Measurements from ENCODE around the gene DDX1.

Gene DDX1

DNA sequence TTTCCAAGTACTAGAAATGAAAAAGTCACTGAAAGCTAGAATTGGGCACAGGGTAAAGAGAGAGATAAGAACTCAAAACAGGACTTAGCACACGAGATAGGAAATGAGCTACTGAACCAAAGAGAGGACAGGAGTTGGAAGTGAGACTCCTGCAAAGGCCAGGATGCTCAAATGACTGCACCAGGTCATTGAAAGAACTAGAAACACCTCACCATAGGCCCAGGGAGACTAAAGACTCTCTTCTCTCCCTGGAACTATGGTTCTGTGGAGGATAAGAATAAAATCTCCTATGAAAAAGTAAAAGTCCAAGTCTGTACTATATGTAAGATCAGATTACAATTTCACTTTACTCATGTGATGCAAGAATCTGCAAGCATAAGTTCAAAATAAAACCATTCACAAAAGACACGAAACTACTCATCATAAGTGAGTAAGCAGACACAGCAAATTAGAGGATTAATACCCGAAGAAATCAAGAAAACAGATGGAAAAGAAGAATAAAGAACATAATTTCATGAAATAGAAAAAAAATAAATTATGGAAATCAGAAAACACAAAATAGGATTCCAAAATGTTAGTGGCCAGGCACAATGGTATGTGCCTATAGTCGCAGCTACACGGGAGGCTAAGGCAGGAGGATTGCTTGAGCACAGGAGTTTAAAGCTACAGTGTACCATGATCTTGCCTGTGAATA is 37.0 kb upstream of the DDX1 start:
- H3K36me3 ChIP-seq (ENCODE audit: control insufficient read depth in 1 of 2, insufficient read depth in 2 of 2, low read length in 2 of 2), result peaks cover 8 to 14% of the 10 kb centered on the region in 2 donors
- H3K4me1 ChIP-seq (ENCODE audit: control insufficient read depth in 1 of 2, insufficient read depth in 2 of 2, low read length in 2 of 2), result peaks cover 2 to 14% of the 10 kb centered on the region in 2 donors
- no peaks in the 10 kb centered on the region for H3K9me3 ChIP-seq (ENCODE audit: control insufficient read depth in 1 of 2, low read length in 2 of 2)
- no peaks in the 10 kb centered on the region for H3K27me3 ChIP-seq (ENCODE audit: low read depth, low read length)
- H3K4me3 ChIP-seq (ENCODE audit: low read depth in 1 of 2, low read length in 2 of 2), result no peak overlapping the region
- no peak overlapping the region for H3K27ac ChIP-seq (ENCODE audit: low read length)

- Histone ChIP-seq H3K27me3 (ENCODE audit: low read depth, low read length) (no peaks in the 10 kb centered on the region), H3K4me3 (ENCODE audit: low read depth in 1 of 2, low read length in 2 of 2) (no peak overlapping the region), H3K27ac (ENCODE audit: low read length) (no peak overlapping the region), H3K4me1 (ENCODE audit: control insufficient read depth in 1 of 2, insufficient read depth in 2 of 2, low read length in 2 of 2) (peaks cover 6 to 17% of the 10 kb centered on the region in 2 donors), H3K36me3 (ENCODE audit: control insufficient read depth in 1 of 2, insufficient read depth in 2 of 2, low read length in 2 of 2) (peaks cover 8 to 14% of the 10 kb centered on the region in 2 donors), H3K9me3 (ENCODE audit: control insufficient read depth in 1 of 2, low read length in 2 of 2) (no peaks in the 10 kb centered on the region)
Measured at GRCh38 chr2:15555760-15556193, 35.9 kb upstream of the DDX1 start.

- peaks cover 6 to 17% of the 10 kb centered on the region in 2 donors for H3K4me1 ChIP-seq (ENCODE audit: control insufficient read depth in 1 of 2, insufficient read depth in 2 of 2, low read length in 2 of 2)
- H3K4me3 ChIP-seq (ENCODE audit: low read depth in 1 of 2, low read length in 2 of 2), result no peak overlapping the region
- no peaks in the 10 kb centered on the region for H3K27me3 ChIP-seq (ENCODE audit: low read depth, low read length)
- no peaks in the 10 kb centered on the region for H3K9me3 ChIP-seq (ENCODE audit: control insufficient read depth in 1 of 2, low read length in 2 of 2)
- H3K36me3 ChIP-seq (ENCODE audit: control insufficient read depth in 1 of 2, insufficient read depth in 2 of 2, low read length in 2 of 2), result peaks cover 7 to 14% of the 10 kb centered on the region in 2 donors
- H3K27ac ChIP-seq (ENCODE audit: low read length), result no peak overlapping the region
Measured at GRCh38 chr2:15556311-15556930, 35.2 kb upstream of the DDX1 start.

GRCh38 chr2:15557887-15558311 is 33.8 kb upstream of the DDX1 start:
- Histone ChIP-seq H3K4me1 (ENCODE audit: control insufficient read depth in 1 of 2, insufficient read depth in 2 of 2, low read length in 2 of 2) (peaks cover 6 to 23% of the 10 kb centered on the region in 2 donors), H3K27ac (ENCODE audit: low read length) (no peak overlapping the region), H3K36me3 (ENCODE audit: control insufficient read depth in 1 of 2, insufficient read depth in 2 of 2, low read length in 2 of 2) (peaks cover 3% of the 10 kb centered on the region in 2 donors), H3K9me3 (ENCODE audit: control insufficient read depth in 1 of 2, low read length in 2 of 2) (no peaks in the 10 kb centered on the region), H3K27me3 (ENCODE audit: low read depth, low read length) (no peaks in the 10 kb centered on the region), H3K4me3 (ENCODE audit: low read depth in 1 of 2, low read length in 2 of 2) (no peak overlapping the region)

DNA sequence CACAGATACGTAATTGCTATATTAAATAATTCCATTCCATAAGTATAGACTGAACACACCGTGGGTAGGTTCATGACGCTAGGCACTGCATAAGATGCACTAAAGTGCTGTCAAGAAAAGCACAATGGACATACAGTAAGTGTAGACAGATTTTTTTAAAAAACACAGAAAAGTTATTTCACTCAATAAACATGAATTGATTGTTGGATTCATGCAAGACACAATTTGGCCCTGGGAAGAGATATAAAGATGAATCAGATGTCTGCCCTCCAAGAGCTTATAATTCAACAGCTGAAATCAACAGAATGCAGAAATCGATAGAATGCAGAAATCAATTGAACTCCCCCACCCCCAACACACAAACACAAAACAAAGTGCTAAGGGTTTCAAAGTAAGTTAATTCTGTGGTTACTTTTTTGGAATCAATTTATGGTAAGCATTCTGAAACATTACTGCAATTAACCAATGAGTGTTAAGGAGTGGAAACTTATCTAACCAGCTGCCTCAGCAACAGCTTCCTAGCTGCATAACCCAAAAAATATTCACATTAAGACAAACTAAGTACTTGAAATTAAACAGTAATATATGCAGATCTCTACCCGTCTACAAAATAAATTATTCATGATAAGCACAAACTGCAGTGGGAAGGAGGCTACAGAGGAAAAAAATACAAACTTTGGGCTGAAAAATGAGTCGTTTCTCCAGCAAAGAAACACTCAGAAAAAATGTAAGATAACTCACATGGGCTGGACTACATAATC is 32.1 kb upstream of the DDX1 start:
- H3K9me3 ChIP-seq (ENCODE audit: control insufficient read depth in 1 of 2, low read length in 2 of 2), result no peaks in the 10 kb centered on the region
- H3K4me1 ChIP-seq (ENCODE audit: control insufficient read depth in 1 of 2, insufficient read depth in 2 of 2, low read length in 2 of 2), result peaks cover 6 to 23% of the 10 kb centered on the region in 2 donors
- peak overlapping the region; percentile 92 to 99 for H3K4me3 ChIP-seq (ENCODE audit: low read depth in 1 of 2, low read length in 2 of 2)
- H3K27me3 ChIP-seq (ENCODE audit: low read depth, low read length), result no peaks in the 10 kb centered on the region
- no peak overlapping the region for H3K27ac ChIP-seq (ENCODE audit: low read length)
- H3K36me3 ChIP-seq (ENCODE audit: control insufficient read depth in 1 of 2, insufficient read depth in 2 of 2, low read length in 2 of 2), result no peaks in the 10 kb centered on the region

DNA sequence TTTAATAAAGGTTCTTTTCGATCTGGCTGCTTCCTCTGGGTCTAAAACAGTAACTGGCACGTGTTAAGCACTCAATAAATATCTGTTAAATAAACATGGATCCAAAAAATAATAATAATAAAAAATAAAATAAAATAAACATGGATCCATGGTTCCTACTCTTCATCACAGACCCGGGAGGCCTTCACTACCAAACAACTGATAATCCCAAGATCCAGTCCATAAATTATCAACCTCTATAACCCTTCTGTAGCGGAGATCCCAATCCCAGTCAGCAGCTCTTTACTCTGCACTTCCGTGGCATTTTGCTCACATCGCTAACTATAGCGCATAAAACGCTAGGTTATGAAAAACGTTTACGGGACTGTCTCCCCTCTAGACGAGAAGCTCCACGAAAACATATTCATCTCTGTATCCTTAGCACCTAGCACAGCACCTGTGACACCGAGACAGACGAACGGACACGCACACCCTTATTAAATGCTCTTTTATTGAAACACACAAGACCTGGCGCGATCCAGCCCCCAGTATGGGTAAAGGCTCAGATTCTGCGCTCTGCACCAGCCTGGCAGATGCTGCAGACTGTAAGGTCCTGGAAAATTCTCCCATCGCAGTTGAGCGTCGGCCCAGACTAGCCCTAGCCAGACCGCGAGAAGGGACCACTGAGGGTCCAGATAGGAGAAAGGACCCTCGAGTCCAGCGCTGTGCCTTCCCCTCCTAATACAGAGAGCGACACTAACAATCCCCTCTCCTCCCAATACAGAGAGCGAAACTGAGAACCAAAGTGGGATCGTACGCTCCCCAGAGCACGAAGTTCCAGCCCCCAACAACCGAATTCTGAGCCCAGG is 31.3 kb upstream of the DDX1 start:
- Histone ChIP-seq H3K9me3 (ENCODE audit: control insufficient read depth in 1 of 2, low read length in 2 of 2) (no peaks in the 10 kb centered on the region), H3K36me3 (ENCODE audit: control insufficient read depth in 1 of 2, insufficient read depth in 2 of 2, low read length in 2 of 2) (no peaks in the 10 kb centered on the region), H3K27ac (ENCODE audit: low read length) (peak overlapping the region; percentile 86)

GRCh38 chr2:15560988-15561573 is 30.6 kb upstream of the DDX1 start, which contains the start of gene NBAS:
Gene NBAS (minus strand): TSS chr2:15561334. CDS start chr2:15561304, 30 bp downstream.
- no peaks in the 10 kb centered on the region for H3K9me3 ChIP-seq (ENCODE audit: control insufficient read depth in 1 of 2, low read length in 2 of 2)
- no peaks in the 10 kb centered on the region for H3K36me3 ChIP-seq (ENCODE audit: control insufficient read depth in 1 of 2, insufficient read depth in 2 of 2, low read length in 2 of 2)
- peaks cover 6 to 23% of the 10 kb centered on the region in 2 donors for H3K4me1 ChIP-seq (ENCODE audit: control insufficient read depth in 1 of 2, insufficient read depth in 2 of 2, low read length in 2 of 2)
- H3K27me3 ChIP-seq (ENCODE audit: low read depth, low read length), result no peaks in the 10 kb centered on the region
- peak within 1 kb of the TSS; percentile 92 to 99 for H3K4me3 ChIP-seq (ENCODE audit: low read depth in 1 of 2, low read length in 2 of 2)
- H3K27ac ChIP-seq (ENCODE audit: low read length), result peak within 1 kb of the TSS; percentile 86

More for the DNA sequence above, 31.3 kb upstream of the DDX1 start:
- peak overlapping the region; percentile 92 to 99 for H3K4me3 ChIP-seq (ENCODE audit: low read depth in 1 of 2, low read length in 2 of 2)
- peaks cover 6 to 23% of the 10 kb centered on the region in 2 donors for H3K4me1 ChIP-seq (ENCODE audit: control insufficient read depth in 1 of 2, insufficient read depth in 2 of 2, low read length in 2 of 2)
- no peaks in the 10 kb centered on the region for H3K27me3 ChIP-seq (ENCODE audit: low read depth, low read length)

GRCh38 chr2:15561574-15562344 is 29.9 kb upstream of the DDX1 start:
- peak overlapping the region; percentile 92 to 99 for H3K4me3 ChIP-seq (ENCODE audit: low read depth in 1 of 2, low read length in 2 of 2)
- peaks cover 6 to 23% of the 10 kb centered on the region in 2 donors for H3K4me1 ChIP-seq (ENCODE audit: control insufficient read depth in 1 of 2, insufficient read depth in 2 of 2, low read length in 2 of 2)
- H3K9me3 ChIP-seq (ENCODE audit: control insufficient read depth in 1 of 2, low read length in 2 of 2), result no peaks in the 10 kb centered on the region
- H3K27ac ChIP-seq (ENCODE audit: low read length), result peak overlapping the region; percentile 86
- H3K27me3 ChIP-seq (ENCODE audit: low read depth, low read length), result no peaks in the 10 kb centered on the region
- no peaks in the 10 kb centered on the region for H3K36me3 ChIP-seq (ENCODE audit: control insufficient read depth in 1 of 2, insufficient read depth in 2 of 2, low read length in 2 of 2)

- Histone ChIP-seq H3K4me1 (ENCODE audit: control insufficient read depth in 1 of 2, insufficient read depth in 2 of 2, low read length in 2 of 2) (peaks cover 6 to 23% of the 10 kb centered on the region in 2 donors), H3K36me3 (ENCODE audit: control insufficient read depth in 1 of 2, insufficient read depth in 2 of 2, low read length in 2 of 2) (no peaks in the 10 kb centered on the region), H3K27me3 (ENCODE audit: low read depth, low read length) (no peaks in the 10 kb centered on the region), H3K4me3 (ENCODE audit: low read depth in 1 of 2, low read length in 2 of 2) (peak overlapping the region; percentile 92 to 99), H3K27ac (ENCODE audit: low read length) (no peak overlapping the region), H3K9me3 (ENCODE audit: control insufficient read depth in 1 of 2, low read length in 2 of 2) (no peaks in the 10 kb centered on the region)
Measured at GRCh38 chr2:15562354-15563031, 29.2 kb upstream of the DDX1 start.
